ENCODE results near the gene ABCG5.

DNA sequence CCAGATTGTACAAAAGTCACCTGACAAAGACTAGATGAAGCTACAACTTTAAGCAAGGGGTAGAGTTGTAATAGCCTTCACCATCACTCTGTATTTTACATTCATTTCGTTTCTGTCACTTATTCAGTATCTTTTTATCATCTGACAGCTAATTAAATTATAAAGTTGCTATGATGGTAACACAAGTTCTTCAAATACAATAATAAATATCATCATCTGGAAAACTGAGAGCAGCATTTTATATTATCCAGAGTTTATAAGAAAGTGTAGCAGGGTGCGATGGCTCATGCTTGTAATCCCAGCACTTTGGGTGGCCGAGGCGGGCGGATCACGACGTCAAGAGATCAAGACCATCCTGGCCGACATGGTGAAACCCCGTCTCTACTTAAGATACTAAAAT is 43.7 kb downstream of the ABCG5 start:
- TF ChIP-seq POLR2A (IDR thresholded peaks at IDR 0.05) (no peak), EP300 (IDR thresholded peaks at IDR 0.05) (no peak)
- TF ChIP-seq, protein P1, sequence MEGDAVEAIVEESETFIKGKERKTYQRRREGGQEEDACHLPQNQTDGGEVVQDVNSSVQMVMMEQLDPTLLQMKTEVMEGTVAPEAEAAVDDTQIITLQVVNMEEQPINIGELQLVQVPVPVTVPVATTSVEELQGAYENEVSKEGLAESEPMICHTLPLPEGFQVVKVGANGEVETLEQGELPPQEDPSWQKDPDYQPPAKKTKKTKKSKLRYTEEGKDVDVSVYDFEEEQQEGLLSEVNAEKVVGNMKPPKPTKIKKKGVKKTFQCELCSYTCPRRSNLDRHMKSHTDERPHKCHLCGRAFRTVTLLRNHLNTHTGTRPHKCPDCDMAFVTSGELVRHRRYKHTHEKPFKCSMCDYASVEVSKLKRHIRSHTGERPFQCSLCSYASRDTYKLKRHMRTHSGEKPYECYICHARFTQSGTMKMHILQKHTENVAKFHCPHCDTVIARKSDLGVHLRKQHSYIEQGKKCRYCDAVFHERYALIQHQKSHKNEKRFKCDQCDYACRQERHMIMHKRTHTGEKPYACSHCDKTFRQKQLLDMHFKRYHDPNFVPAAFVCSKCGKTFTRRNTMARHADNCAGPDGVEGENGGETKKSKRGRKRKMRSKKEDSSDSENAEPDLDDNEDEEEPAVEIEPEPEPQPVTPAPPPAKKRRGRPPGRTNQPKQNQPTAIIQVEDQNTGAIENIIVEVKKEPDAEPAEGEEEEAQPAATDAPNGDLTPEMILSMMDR (IDR thresholded peaks at IDR 0.05), result no peak

Measured in suprapubic skin (tissue), 3 donors.